Cardiac fibroblast (primary cell): ENCODE results near the gene DNAJB1.

Experiments used
- DNase-seq, 2 donors: peaks; one replicate each; pipeline versions ENCODE4 v3.0.0 to v3.0.0-alpha.2; 2010; ENCODE audit warnings: low read depth in 2 of 2
- H3K4me3 ChIP-seq, 2 donors: replicated peaks in 1 of 2; 1 replicate in 1 of 2; 2 replicates in 1 of 2; pipeline ENCODE4 v1.5.1; 2011; ENCODE audit warnings: low read depth in 2 of 2, low read length in 2 of 2, mild to moderate bottlenecking in 2 of 2, moderate library complexity in 1 of 2
- TF ChIP-seq, protein P1 (sequence below): IDR thresholded peaks from one replicate; pipeline ENCODE4 v1.5.1; 2011; ENCODE audit warnings: low read depth, mild to moderate bottlenecking, low read length, inconsistent platforms

Gene DNAJB1

DNA sequence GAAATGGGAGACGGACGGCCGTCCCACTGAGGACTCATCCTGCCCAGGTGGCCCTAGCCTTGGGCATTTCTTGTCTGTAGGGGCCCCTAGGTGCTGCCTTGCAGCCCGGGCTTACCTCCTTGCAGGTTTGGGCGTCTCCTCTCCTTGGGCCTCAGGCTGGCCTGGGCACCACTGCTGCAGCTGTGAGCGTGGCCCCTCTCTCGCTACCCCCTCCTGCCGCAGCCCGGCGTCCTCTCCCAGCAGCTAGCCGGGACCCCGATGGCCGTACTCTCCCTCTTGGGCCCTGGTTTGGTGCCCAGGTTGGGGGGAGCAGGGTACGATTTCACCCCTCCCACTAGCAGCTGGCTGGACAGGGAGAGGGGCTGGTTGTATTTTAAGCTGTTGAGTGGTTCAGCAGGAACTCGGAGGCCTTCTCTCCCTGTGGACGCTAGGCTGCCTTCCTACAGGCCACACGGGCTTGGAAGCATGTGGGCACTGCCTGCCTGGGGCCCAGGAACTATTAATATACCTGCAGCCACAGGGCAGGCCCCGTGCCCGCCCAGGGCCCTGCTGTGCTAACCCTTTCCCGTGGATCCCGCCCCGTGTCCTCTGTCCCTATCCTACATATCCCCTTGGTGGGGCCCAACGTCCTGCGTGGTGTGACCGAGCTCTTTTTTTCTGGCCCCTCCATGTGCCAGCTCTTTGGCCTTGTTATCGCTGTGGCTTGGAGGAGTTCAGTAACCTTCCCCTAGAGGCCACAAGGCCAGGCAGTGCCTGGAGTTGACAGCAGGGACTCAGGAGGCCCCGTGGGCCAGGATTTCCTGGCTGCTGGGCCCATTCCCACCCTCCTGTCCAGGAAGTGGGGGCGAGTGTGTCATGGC is 41.9 kb upstream of the DNAJB1 start:
- TF ChIP-seq, protein P1, sequence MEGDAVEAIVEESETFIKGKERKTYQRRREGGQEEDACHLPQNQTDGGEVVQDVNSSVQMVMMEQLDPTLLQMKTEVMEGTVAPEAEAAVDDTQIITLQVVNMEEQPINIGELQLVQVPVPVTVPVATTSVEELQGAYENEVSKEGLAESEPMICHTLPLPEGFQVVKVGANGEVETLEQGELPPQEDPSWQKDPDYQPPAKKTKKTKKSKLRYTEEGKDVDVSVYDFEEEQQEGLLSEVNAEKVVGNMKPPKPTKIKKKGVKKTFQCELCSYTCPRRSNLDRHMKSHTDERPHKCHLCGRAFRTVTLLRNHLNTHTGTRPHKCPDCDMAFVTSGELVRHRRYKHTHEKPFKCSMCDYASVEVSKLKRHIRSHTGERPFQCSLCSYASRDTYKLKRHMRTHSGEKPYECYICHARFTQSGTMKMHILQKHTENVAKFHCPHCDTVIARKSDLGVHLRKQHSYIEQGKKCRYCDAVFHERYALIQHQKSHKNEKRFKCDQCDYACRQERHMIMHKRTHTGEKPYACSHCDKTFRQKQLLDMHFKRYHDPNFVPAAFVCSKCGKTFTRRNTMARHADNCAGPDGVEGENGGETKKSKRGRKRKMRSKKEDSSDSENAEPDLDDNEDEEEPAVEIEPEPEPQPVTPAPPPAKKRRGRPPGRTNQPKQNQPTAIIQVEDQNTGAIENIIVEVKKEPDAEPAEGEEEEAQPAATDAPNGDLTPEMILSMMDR: no peak
- no peak for DNase-seq
- no peak overlapping the region for H3K4me3 ChIP-seq

- H3K4me3 ChIP-seq: no peak overlapping the region
- TF ChIP-seq, protein P1: no peak
- DNase-seq: no peak
These were observed 40.3 kb upstream of the DNAJB1 start for GRCh38 chr19:14558370-14559066.

GRCh38 chr19:14556662-14557188 is 38.5 kb upstream of the DNAJB1 start:
- peak overlapping the region in 1 of 2 donors; percentile 30 for H3K4me3 ChIP-seq

GRCh38 chr19:14555918-14556661 is 37.9 kb upstream of the DNAJB1 start:
- peak overlapping the region in 1 of 2 donors; percentile 7 for H3K4me3 ChIP-seq
- TF ChIP-seq, protein P1: no peak
- DNase-seq: peak in 1 of 2 donors; percentile 62

More at GRCh38 chr19:14556662-14557188, 38.5 kb upstream of the DNAJB1 start:
- DNase-seq: peak; percentile 87 to 88
- TF ChIP-seq, protein P1: peak; percentile 99

GRCh38 chr19:14554382-14554812 is 36.2 kb upstream of the DNAJB1 start:
- H3K4me3 ChIP-seq: no peak overlapping the region
- TF ChIP-seq, protein P1: no peak
- DNase-seq: no peak

- TF ChIP-seq, protein P1: no peak
- no peak for DNase-seq
- H3K4me3 ChIP-seq: no peak overlapping the region
These were observed 35.7 kb upstream of the DNAJB1 start for GRCh38 chr19:14553939-14554243.
